GM19099 (cell line): ENCODE data around the gene LCE3A.

Source experiments
- POLR2A ChIP-seq: IDR thresholded peaks from 3 replicates; pipeline ENCODE4 v1.6.1; 2011; ENCODE audit warnings: low read depth; ENCODE audit not compliant: insufficient read length; ENCODE audit errors: extremely low read depth

LCE3A gene, protein sequence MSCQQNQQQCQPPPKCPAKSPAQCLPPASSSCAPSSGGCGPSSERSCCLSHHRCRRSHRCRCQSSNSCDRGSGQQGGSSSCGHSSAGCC

DNA sequence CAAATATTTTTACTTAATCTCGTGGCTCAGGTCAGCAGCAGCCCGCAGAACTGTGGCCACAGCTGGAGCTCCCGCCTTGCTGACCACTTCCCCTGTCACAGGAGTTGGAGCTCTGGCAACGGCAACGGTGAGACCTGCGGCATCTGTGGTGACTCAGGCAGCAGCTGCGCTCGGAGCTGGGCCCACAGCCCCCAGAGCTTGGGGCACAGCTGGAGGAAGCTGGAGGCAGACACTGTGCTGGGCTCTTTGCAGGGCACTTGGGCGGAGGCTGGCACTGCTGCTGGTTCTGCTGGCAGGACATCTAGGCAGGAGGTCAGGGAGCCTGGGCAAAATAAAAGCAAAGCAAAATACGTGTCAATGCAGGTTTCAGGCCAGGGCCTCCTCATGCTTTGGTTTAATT is at the start of gene LCE3A:
TSS of gene LCE3A (minus strand) at position 301 of the 400 bp plus-strand sequence. CDS start at position 301, 0 bp downstream.
- no peak for TF ChIP-seq POLR2A

DNA sequence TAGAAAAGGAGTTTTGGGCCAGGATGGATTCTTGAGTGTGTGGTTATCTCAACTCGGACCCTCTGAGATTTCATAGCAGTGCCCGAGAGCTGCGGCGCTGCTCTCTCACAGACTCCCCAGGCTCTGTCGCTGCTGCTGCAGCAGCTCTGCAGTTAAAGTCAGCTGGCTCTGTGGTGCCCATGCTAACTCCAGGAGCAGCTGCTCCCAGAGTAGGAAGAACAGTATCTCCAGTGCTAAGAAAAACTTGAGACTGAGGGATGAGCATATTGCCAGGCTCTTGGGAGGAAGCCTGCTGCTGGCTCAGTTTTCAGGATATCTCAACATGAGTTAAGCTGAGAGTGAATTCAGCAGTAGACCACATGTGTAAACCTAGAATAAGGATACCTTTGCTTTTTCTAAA is 44.7 kb upstream of the LCE3A start:
- TF ChIP-seq POLR2A = no peak

DNA sequence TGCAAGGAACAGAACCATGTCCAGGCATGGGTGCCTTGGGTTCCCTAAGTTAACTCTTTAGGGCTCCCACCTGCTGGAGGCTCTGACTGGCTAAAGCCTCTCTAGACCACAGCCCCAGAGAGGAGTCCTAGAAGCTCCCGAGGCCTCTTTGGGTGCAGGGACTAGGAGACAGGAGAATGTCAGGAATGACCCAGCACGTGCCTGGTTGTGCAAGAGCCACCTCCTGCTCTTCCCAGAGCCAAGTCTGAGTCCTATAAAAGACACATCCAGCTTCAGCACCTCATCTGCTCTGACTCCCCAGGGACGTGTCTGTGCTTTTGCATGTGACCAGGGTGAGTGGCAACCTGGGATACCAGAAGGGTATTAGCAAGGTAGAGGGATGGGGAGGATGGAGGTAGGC is 40.2 kb upstream of the LCE3A start, which contains the start of gene LCE2D:
TSS of gene LCE2D (plus strand) at position 283 of the 400 bp plus-strand sequence. CDS start 726 bp downstream, outside the sequence.
- TF ChIP-seq POLR2A = no peak

DNA sequence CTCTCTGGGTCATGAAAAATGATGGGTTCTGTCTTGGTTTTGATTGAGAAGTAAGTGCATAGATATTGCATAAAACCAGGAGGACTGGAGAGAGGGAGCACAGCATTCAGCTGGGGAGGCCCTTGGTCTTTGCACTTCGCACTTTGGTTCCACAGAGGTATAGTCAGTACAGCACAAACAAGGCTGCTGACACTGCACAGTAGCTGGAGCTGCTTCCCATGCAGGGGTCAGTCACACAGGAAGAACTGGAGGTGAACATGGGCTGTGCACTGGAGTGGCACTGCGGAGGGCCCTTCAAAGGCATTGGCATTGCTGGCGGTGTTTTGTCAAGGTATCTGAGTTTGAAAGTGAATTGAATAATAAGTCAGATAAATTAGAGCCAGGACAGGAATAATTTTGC is 35.7 kb upstream of the LCE3A start:
- no peak for TF ChIP-seq POLR2A

DNA sequence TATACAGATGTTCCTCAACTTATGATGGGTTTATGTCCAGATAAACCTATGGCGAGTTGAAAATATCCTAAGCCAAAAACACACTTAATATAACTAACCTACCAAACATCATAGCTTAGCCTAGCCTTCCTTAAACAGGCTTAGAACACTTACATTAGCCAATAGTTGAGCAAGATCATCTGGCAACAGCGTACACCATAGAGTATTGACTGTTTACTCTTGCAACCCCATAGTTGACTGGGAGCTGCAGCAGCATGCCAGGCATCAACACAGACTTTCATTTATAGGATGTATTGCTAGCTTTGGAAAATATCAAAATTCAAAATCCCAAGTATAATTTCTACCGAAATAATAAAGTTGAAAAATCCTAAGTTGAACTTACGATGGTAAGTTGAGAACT is 34.8 kb upstream of the LCE3A start:
- no peak for TF ChIP-seq POLR2A

DNA sequence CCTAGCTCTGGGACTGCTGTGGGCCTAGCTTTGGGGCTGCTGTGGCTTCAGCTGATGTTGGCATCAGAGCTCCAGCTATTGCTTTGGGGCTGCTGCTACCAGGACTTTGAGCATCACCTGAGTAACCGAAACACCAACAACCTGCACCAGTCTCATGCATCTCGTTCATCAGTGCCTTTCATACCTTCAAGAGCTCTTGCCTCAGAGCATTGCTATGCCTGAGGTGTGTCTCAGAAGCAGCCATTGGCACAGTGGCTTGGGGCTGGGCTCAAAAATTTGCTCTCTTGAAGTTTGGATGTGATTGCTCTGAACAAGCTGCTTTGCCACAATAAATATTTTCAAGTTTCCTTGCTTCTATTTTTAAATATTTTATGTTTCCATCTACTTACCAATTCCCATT is 33.6 kb upstream of the LCE3A start:
- TF ChIP-seq POLR2A = no peak

DNA sequence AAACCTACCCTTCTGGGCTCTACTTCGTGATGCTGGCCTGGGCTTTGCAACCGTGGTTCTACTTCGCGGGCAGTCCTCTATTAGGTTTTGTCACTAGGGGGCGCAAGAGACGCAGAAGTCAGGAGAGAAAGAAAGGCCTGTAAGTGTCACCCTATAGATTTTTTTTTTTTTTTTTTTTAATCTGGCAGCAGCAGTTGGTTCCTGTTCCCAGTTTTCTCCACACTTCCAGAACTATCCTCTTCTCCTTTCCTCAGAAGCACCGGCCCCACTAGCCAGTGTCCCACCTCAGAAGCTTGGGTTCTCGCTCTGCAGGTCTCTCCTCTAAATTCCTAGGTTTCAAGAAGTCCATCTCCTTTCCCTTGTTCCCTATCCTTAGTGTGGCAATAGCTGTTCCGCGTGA is 31.2 kb upstream of the LCE3A start:
- no peak for TF ChIP-seq POLR2A

DNA sequence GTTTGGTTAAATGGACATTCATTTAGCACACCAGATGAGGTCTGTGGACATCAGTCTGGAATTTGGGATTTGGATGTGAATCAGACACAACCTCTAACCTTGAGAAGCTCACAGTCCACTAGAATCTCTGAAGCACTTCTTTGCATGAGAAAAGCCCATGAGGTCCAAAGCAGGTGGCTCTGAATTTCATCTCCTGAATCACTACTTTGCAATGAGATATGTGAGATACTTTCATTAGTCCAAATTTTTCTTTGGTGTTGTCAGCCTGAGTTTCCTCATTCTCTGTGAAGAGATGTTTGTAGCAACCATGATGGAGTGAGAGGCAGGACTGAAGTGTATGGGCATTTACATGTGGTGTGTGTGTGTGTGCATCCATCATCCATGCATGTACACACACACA is 23.8 kb upstream of the LCE3A start:
- TF ChIP-seq POLR2A = no peak

DNA sequence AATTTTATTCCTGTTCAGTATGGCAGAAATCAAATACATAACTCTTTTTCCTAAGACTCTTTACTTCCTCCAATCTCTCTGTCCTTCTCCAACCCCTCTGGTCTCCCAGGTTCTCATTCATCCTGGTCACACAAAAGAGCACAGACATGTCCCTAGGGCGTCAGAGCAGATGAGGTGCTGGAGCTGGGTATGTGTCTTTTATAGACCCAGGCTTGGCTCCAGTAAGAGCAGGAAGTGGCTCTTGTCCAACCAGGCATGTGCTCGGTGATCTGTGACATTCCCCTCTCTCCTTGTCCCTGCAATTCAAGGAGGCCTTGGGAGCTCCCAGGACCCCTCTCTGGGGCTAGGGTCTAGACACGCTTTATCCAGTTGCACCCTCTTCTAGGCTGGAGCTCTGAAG is 22.2 kb upstream of the LCE3A start:
- no peak for TF ChIP-seq POLR2A

DNA sequence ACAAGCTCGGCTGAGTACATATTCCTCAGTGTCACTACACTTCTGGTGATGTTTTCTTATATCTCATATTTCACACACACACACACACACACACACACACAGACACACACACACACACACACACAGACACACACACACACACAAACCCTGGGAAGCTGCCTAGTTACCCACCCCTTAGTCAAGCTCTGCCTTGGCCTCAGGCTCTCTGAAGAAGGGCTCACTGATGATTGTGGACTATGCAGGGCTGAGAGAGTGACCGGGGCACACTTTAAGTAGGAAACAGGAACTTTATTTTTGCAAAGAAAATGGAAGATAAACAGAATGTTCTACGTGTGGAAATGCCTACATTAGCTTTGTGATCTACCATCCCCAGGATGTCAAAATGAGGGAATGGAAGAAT is 21.0 kb upstream of the LCE3A start:
- no peak for TF ChIP-seq POLR2A

DNA sequence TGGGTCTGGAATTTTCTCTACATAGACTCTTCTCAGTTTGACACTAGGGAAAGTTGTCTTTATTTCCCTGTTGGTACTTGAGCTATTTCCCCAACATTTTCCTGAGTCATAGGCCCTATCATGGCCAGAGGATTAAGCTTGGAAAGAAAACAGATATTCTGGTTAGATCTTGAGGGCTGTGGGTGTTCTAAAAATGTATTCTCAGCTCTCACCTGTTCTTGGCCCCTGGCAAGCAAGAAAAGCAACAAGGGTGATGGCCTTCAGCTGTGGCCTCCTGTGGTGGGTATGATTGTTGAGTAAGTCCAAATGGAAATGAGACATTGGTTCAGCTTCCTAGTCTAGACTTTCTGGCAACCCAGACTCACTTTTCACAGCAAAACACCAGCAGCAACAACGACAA is 17.4 kb upstream of the LCE3A start:
- no peak for TF ChIP-seq POLR2A

DNA sequence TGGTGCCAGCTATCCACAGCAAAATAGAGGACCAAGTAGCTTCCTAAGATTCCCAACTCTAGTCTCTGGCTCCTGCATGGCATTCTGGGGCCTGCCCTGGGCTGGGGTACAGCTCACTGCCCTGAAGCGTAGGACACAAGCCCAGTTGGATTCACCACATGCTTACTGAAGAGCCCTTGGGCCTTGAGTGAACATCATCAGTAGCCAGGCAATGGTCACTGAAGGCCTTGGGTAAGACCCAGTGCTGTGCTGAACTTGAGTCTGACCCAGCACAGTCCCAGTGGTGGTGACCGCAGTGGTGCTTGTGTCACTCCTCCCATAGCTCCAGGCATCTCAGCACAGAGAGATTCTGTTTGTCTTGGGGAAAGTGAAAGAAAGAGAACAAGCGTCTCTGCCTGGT is 7.7 kb upstream of the LCE3A start:
- no peak for TF ChIP-seq POLR2A

DNA sequence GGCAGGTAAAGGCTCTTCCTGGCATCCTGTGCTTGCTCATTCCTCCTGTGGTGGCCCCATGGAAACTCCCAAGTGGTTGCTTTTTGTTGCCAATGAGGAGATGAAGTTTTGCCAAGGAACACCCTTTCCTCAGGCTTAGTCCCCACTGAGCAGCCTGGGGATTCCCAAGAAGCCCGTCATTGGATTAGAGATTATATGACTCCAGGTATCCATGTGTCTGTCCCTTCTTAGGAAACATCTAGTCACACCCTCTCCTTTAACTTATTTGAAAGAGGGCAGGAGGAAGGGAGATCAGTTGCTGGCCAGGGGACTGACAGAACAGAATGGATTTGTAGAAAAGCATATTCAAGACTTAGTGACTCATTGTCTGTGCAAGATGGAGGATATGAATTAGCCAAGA is 3.8 kb upstream of the LCE3A start:
- no peak for TF ChIP-seq POLR2A

DNA sequence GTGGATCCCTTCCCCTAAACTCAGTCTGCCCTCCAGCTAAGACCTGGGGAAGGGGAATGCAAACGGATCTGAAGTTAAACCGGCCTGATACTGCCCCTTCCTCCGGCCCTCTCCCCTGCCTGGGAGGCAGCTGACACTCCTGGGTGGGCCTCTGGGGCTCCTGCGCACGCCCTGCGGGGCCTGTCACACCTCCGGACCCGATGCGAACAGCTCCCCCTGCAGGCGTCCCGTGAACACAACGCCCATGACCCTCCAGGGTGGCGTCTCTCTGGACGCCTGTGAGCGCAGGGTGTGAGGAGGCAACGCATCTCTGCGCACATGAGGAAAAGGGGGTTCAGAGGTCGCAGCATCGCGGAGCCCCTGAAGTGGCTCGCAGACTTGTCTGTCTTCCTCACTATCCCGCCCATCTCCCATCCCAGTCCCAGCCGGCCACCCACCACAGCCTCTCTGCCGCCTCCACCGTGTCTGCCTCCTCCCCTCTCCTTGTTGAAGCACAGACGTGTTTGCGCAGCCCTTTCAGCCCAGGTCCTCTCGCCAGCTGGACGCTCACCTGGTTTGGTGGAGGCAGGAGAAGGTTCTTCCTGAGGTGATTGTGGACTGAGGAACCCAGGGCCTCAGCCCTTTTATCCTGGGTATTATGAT is 421 bp upstream of the LCE3A start:
- TF ChIP-seq POLR2A = no peak

DNA sequence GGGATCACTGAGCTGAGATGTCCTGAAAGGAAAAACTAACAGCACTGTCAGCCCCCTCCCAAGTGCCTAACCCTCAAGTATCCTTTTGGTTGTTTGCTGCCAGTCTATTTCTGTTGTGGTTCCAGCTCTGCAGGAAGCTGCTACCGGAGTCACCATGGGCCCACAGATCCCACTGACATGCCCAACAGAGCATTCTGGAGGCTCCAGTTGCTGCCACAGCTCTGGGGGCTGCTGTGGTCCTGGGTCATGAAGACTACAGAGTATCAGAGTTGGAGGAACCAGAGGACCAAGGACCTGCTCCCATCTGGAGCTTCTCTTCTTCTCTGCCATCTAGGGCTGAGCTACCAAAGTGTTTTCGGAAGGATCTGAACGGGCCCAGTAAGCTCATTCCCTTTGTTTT is 910 bp downstream of the LCE3A start:
- TF ChIP-seq POLR2A = no peak

DNA sequence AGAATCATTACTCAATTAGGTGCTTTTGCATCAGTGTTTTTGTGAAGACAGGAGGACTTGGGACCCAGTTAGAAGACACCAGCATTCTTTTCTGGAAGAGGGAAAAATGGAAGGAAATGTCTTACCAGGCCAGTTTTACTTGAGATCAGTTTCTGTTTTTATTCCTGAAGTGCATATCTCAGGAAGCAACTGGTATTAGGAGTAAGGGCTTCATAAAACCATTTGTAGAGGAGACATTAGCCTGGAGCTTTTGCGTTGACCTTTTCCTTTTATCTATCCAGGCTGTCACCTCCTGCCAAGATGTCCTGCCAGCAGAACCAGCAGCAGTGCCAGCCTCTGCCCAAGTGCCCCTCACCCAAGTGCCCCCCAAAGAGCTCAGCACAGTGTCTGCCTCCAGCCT is 9.4 kb downstream of the LCE3A start, which contains the start of gene LCE3B:
TSS of gene LCE3B (plus strand) at position 301 of the 400 bp plus-strand sequence. CDS start at position 301, 0 bp downstream.
- TF ChIP-seq POLR2A = no peak

DNA sequence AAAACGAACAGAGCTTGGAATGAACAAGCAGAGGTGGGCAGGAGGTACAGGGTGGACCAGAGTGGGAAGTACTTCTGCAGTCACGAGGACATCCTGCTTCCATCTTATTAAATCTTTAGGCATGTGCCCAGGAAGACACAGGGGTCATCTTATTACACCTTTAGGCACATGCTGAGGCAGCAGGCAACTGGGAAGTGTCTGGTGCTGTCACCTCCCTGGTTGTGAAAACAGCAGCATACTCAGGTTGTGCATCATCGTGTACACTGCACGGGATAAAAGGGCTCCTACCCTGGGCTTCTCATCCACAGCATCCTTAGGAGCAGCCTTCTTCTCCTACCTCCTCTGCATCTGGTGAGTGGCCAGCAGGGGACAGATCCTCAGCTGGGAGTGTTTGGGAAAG is 23.0 kb downstream of the LCE3A start, which contains the start of gene LCE3C:
TSS of gene LCE3C (plus strand) at position 301 of the 400 bp plus-strand sequence. CDS start 498 bp downstream, outside the sequence.
- no peak for TF ChIP-seq POLR2A
